Measurements from ENCODE around the gene GALNT2. TPM values are rescaled to one million over a fixed set of nuclear protein-coding genes. Genes with fewer than 3 reads are reported as not detected.

Gene GALNT2
- total and polyA plus RNA-seq, 2 of the 13 experiments (the other 11 are each of a cell fraction or from before 2014, with no cell fraction given) = 39.3 to 39.6 TPM

DNA sequence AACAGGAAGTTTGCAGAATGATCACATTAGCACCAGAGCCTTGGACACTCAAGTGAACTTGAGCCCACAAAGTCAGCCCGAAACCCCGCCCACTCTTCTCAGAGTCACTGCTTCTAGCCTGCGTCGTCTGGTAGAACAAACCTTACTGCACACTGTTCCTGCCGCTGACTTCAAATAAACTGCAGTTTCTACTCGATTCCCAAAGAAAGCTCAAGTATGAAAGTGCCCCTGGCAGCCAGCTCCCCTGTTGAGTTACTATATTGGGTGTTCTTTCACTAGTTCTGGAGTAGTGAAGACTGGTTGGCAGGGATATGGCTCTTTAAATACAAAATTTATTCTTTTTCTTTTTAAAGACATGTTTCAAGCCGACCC, 164.7 kb downstream of the GALNT2 start:
- Histone ChIP-seq H3K4me3 (replicated peaks in 1 of 3; ENCODE audit: insufficient read depth in 1 of 3, low read depth in 2 of 3, low read length in 3 of 3) (no peak overlapping the region), H3K36me3 (replicated peaks in 1 of 2; ENCODE audit: control insufficient read depth in 1 of 2, insufficient read depth in 2 of 2, low read length in 2 of 2) (peaks cover 1 to 14% of the 10 kb centered on the region in 2 experiments; a peak in 3 of 5 replicates), H3K9me3 (ENCODE audit: low read length) (no peaks in the 10 kb centered on the region), H3K4me1 (ENCODE audit: insufficient read depth, low read length) (no peaks in the 10 kb centered on the region), H2AFZ (ENCODE audit: low read length) (no peak overlapping the region), H3K9ac (ENCODE audit: insufficient read depth, low read depth, low read length) (no peak overlapping the region), H3K79me2 (ENCODE audit: insufficient read depth, low read length) (no peaks in the 10 kb centered on the region), H3K27me3 (ENCODE audit: control insufficient read depth in 1 of 2, insufficient read depth in 2 of 2, low read length in 2 of 2) (no peaks in the 10 kb centered on the region), H4K20me1 (ENCODE audit: insufficient read depth, low read length) (no peaks in the 10 kb centered on the region), H3K27ac (ENCODE audit: extremely low read length, insufficient read depth, low read length) (no peak overlapping the region), H3K4me2 (ENCODE audit: low read depth, low read length) (no peak overlapping the region)
- DNase-seq (ENCODE audit: low spot score) = no peak
- no TSS peak for BruUV-seq (replicated peaks)
- 98% methylated on average over 7 of the region's 7 CpGs for WGBS (ENCODE audit: low lambda C conversion rate)
- ChIA-PET POLR2A (no interaction called here), CTCF (ENCODE audit: low intra/inter-chr PET ratio, low total read pairs) (no interaction called here)
- no peak for FAIRE-seq
- intact Hi-C loops (cut with micrococcal nuclease; ENCODE audit: unreplicated experiment) (no loop called here), in situ Hi-C loops (cut with HindIII; ENCODE audit: extremely low pct_ligation_motif_present, low pct_unique_long_range_greater_than_20kb) (no loop called here)
- no peak for ATAC-seq
- no peak for TF ChIP-seq RNF2 (conservative IDR thresholded peaks at IDR 0.05; ENCODE audit: low read depth)
- TF ChIP-seq, protein P1, sequence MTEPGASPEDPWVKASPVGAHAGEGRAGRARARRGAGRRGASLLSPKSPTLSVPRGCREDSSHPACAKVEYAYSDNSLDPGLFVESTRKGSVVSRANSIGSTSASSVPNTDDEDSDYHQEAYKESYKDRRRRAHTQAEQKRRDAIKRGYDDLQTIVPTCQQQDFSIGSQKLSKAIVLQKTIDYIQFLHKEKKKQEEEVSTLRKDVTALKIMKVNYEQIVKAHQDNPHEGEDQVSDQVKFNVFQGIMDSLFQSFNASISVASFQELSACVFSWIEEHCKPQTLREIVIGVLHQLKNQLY (CRISPR knock-in tag; IDR thresholded peaks at IDR 0.05) = no peak
- TF ChIP-seq ZFYVE20 (CRISPR knock-in tag; IDR thresholded peaks at IDR 0.05; ENCODE audit: borderline replicate concordance, low read depth) = no peak
- TF ChIP-seq BCL6 (CRISPR knock-in tag; IDR thresholded peaks at IDR 0.05) = no peak
- TF ChIP-seq RFX1 (IDR thresholded peaks at IDR 0.05) = no peak
- no peak for TF ChIP-seq ZNF383 (CRISPR knock-in tag; IDR thresholded peaks at IDR 0.05; ENCODE audit: borderline replicate concordance)
- no peak for TF ChIP-seq MTA1 (CRISPR knock-in tag; IDR thresholded peaks at IDR 0.05; ENCODE audit: borderline replicate concordance)
- TF ChIP-seq ZNF33B (CRISPR knock-in tag; IDR thresholded peaks at IDR 0.05) = no peak

DNA sequence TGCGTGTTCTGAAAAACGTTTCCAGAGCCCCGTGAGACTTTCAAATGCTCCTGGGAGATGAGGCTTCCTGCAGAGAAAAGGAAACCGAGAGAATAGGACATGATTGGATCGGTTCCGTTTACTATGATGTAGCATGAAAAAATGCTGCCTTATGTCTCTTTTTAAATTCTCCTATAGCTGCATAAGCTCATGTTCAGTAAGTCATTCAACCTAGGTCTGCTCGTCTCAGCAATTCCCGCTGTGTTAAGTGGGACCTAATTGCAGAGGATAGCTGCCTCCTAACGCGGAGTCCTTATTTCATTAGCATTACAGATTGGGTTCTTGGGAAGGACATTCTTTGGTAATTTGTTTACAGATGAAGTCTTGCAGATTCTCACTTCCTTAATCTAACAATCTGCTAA, 165.3 kb downstream of the GALNT2 start:
- ChIA-PET CTCF (ENCODE audit: low intra/inter-chr PET ratio, low total read pairs) (no interaction called here), POLR2A (no interaction called here)
- Histone ChIP-seq H3K36me3 (replicated peaks in 1 of 2; ENCODE audit: control insufficient read depth in 1 of 2, insufficient read depth in 2 of 2, low read length in 2 of 2) (peaks cover 1 to 17% of the 10 kb centered on the region in 2 experiments; a peak in 3 of 5 replicates), H3K27me3 (ENCODE audit: control insufficient read depth in 1 of 2, insufficient read depth in 2 of 2, low read length in 2 of 2) (no peaks in the 10 kb centered on the region), H4K20me1 (ENCODE audit: insufficient read depth, low read length) (no peaks in the 10 kb centered on the region), H3K4me1 (ENCODE audit: insufficient read depth, low read length) (no peaks in the 10 kb centered on the region), H3K9me3 (ENCODE audit: low read length) (no peaks in the 10 kb centered on the region), H3K4me3 (replicated peaks in 1 of 3; ENCODE audit: insufficient read depth in 1 of 3, low read depth in 2 of 3, low read length in 3 of 3) (no peak overlapping the region), H2AFZ (ENCODE audit: low read length) (no peak overlapping the region), H3K4me2 (ENCODE audit: low read depth, low read length) (no peak overlapping the region), H3K27ac (ENCODE audit: extremely low read length, insufficient read depth, low read length) (no peak overlapping the region), H3K9ac (ENCODE audit: insufficient read depth, low read depth, low read length) (no peak overlapping the region), H3K79me2 (ENCODE audit: insufficient read depth, low read length) (no peaks in the 10 kb centered on the region)
- WGBS (ENCODE audit: low lambda C conversion rate) = 96% methylated on average over 10 of the region's 10 CpGs
- DNase-seq (ENCODE audit: low spot score) = no peak
- no TSS peak for BruUV-seq (replicated peaks)
- ATAC-seq = no peak
- no peak for FAIRE-seq
- intact Hi-C loops (cut with micrococcal nuclease; ENCODE audit: unreplicated experiment) = no loop called here
- in situ Hi-C loops (cut with HindIII; ENCODE audit: extremely low pct_ligation_motif_present, low pct_unique_long_range_greater_than_20kb) = no loop called here
- TF ChIP-seq, protein P2, sequence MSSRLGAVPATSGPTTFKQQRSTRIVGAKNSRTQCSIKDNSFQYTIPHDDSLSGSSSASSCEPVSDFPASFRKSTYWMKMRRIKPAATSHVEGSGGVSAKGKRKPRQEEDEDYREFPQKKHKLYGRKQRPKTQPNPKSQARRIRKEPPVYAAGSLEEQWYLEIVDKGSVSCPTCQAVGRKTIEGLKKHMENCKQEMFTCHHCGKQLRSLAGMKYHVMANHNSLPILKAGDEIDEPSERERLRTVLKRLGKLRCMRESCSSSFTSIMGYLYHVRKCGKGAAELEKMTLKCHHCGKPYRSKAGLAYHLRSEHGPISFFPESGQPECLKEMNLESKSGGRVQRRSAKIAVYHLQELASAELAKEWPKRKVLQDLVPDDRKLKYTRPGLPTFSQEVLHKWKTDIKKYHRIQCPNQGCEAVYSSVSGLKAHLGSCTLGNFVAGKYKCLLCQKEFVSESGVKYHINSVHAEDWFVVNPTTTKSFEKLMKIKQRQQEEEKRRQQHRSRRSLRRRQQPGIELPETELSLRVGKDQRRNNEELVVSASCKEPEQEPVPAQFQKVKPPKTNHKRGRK (CRISPR knock-in tag; IDR thresholded peaks at IDR 0.05) = no peak
- TF ChIP-seq, protein P3, sequence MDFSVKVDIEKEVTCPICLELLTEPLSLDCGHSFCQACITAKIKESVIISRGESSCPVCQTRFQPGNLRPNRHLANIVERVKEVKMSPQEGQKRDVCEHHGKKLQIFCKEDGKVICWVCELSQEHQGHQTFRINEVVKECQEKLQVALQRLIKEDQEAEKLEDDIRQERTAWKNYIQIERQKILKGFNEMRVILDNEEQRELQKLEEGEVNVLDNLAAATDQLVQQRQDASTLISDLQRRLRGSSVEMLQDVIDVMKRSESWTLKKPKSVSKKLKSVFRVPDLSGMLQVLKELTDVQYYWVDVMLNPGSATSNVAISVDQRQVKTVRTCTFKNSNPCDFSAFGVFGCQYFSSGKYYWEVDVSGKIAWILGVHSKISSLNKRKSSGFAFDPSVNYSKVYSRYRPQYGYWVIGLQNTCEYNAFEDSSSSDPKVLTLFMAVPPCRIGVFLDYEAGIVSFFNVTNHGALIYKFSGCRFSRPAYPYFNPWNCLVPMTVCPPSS (IDR thresholded peaks at IDR 0.05) = no peak
- TF ChIP-seq ZNF296 (CRISPR knock-in tag; conservative IDR thresholded peaks at IDR 0.05) (no peak), PLRG1 (conservative IDR thresholded peaks at IDR 0.05) (no peak)
- TF ChIP-seq, protein P4, sequence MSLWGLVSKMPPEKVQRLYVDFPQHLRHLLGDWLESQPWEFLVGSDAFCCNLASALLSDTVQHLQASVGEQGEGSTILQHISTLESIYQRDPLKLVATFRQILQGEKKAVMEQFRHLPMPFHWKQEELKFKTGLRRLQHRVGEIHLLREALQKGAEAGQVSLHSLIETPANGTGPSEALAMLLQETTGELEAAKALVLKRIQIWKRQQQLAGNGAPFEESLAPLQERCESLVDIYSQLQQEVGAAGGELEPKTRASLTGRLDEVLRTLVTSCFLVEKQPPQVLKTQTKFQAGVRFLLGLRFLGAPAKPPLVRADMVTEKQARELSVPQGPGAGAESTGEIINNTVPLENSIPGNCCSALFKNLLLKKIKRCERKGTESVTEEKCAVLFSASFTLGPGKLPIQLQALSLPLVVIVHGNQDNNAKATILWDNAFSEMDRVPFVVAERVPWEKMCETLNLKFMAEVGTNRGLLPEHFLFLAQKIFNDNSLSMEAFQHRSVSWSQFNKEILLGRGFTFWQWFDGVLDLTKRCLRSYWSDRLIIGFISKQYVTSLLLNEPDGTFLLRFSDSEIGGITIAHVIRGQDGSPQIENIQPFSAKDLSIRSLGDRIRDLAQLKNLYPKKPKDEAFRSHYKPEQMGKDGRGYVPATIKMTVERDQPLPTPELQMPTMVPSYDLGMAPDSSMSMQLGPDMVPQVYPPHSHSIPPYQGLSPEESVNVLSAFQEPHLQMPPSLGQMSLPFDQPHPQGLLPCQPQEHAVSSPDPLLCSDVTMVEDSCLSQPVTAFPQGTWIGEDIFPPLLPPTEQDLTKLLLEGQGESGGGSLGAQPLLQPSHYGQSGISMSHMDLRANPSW (CRISPR knock-in tag; IDR thresholded peaks at IDR 0.05; ENCODE audit: borderline replicate concordance) = no peak

Data from HepG2 (cell line).